ENCODE measurements around the gene DCANP1.
A peak's percentile ranks its signal among the peaks of the same experiment; 100 is the strongest.
"Not testable (repeated sequence)": the region's sequence is repeated elsewhere in the genome, so short reads cannot be mapped to it uniquely, and the experiment has no call there.

Gene DCANP1

GRCh38 chr5:135447298-135447929, at the start of gene DCANP1:
TSS of gene DCANP1 (minus strand) at chr5:135447348. CDS start at chr5:135447108, 240 bp downstream.
- TF ChIP-seq POLR2A (IDR thresholded peaks at IDR 0.05; ENCODE audit: low read length) (no peak), GATA1 (IDR thresholded peaks at IDR 0.05; ENCODE audit: low read depth, low read length) (no peak)
- no peak for DNase-seq

GRCh38 chr5:135495531-135495930, 48.4 kb upstream of the DCANP1 start:
- not testable (repeated sequence) for DNase-seq

DNA sequence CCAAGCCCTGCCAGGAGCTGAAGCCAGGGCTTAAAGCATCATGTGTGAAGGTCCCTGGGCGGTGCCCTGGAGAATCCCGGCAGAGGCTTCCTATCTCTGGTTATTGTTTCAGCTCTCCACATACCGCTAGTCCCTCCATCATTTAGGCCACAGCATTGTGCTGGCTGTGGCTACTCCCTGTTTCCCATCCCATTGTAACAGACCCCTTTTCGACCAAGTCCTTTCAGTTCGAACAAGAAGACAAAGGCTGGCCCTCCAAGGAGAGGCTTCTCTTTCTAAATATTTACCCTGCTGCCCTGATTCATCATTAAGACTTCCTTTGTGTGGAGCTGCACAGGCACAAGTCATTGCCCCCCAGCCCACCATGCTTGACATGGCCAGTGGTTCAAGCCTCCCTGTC, 47.0 kb upstream of the DCANP1 start:
- DNase-seq, result no peak
- TF ChIP-seq POLR2A (IDR thresholded peaks at IDR 0.05; ENCODE audit: low read length), result no peak
- TF ChIP-seq GATA1 (IDR thresholded peaks at IDR 0.05; ENCODE audit: low read depth, low read length), result no peak

- DNase-seq, result no peak
- TF ChIP-seq POLR2A (IDR thresholded peaks at IDR 0.05; ENCODE audit: low read length) (no peak), GATA1 (IDR thresholded peaks at IDR 0.05; ENCODE audit: low read depth, low read length) (no peak)
These were observed 46.4 kb upstream of the DCANP1 start for GRCh38 chr5:135493406-135494180.

DNA sequence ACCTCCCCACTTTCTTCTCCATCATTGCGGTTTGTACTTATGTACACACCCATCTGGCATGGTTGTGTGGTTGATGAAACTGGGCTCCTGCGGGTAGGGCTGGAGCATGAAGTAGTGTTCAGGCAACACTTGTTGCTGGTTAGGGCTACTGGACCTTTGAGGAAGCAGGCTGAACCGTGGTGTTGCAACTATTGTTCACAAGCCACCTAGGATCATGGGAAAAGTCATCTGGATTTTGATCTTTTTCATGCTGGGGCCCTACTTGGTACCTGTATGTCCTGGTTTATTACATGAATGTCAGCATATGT, 45.1 kb upstream of the DCANP1 start:
- TF ChIP-seq GATA1 (IDR thresholded peaks at IDR 0.05; ENCODE audit: low read depth, low read length) (no peak), POLR2A (IDR thresholded peaks at IDR 0.05; ENCODE audit: low read length) (no peak)
- no peak for DNase-seq

- TF ChIP-seq GATA1 (IDR thresholded peaks at IDR 0.05; ENCODE audit: low read depth, low read length), result no peak
- TF ChIP-seq POLR2A (IDR thresholded peaks at IDR 0.05; ENCODE audit: low read length), result no peak
These were observed 44.6 kb upstream of the DCANP1 start for GRCh38 chr5:135491552-135492318.

DNA sequence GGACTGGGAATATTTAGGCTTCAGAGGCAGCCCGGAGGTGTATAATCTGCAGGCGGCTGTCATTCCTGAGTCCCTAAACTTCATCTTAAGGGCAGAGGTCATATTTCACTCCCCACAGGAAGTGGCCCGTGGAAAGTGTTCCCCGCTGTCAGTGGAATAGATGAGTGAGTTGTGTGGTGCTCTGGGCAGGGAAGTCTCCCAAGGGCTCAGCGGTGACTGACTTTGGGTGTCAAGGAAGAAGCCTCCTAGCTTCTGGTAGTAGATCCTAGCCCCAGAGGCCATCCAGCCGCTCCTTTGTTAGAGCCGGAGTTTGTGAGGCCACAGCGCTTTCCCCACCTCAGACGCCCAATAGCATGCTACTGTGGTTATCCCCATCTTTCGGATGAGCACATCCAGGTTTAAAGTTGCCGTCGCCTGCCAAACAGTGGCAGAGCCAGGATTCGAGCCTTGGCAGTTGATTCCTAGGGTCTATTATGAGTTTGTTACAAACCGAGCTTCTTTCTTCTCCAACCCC, 43.9 kb upstream of the DCANP1 start:
- DNase-seq, result no peak

More at GRCh38 chr5:135491552-135492318, 44.6 kb upstream of the DCANP1 start:
- peak; percentile 19 to 68 for DNase-seq

GRCh38 chr5:135490245-135491037, 43.3 kb upstream of the DCANP1 start:
- no peak for DNase-seq
- TF ChIP-seq GATA1 (IDR thresholded peaks at IDR 0.05; ENCODE audit: low read depth, low read length), result no peak
- no peak for TF ChIP-seq POLR2A (IDR thresholded peaks at IDR 0.05; ENCODE audit: low read length)

More for the DNA sequence above, 43.9 kb upstream of the DCANP1 start:
- TF ChIP-seq GATA1 (IDR thresholded peaks at IDR 0.05; ENCODE audit: low read depth, low read length) (no peak), POLR2A (IDR thresholded peaks at IDR 0.05; ENCODE audit: low read length) (no peak)

DNA sequence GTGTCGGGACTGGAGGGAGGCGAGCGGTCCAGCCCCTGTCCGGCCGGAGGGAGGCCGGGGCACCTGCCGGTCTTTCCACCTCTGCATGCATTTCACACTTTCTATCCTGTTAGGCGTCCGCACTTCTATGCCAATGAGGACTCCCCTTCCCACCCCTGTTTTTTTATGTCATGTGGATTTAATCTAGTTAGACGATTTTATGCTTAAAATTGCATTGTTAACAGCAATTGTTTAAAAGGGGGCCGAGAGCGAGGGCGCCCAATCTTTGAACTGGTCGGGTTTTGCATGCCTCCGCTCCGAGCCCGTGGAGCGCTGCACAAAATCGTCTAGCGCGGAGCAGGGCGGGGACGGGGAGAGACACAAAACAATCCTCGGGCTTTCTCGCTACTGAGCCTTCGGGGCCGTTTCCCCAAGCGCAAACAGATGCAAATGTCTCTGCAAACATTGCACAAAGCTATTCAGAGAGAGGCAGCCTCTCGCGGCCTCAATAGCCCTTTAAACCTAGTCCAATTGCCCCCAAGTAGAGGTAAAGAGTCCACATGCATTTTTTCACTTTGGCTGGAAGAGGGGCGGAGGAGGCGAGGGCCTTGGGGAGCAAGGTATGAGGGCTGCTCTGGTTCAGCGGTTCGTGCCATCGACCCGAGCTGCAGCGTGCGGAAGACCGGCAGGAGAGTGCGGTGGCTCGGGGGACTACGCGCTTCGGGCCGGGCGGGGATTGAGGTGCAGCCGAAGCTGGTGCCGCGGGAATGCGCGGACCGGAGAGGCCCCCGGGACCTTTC, 42.5 kb upstream of the DCANP1 start:
- no peak for TF ChIP-seq GATA1 (IDR thresholded peaks at IDR 0.05; ENCODE audit: low read depth, low read length)
- TF ChIP-seq POLR2A (IDR thresholded peaks at IDR 0.05; ENCODE audit: low read length), result no peak
- DNase-seq, result no peak

GRCh38 chr5:135488727-135489465, 41.7 kb upstream of the DCANP1 start:
- TF ChIP-seq POLR2A (IDR thresholded peaks at IDR 0.05; ENCODE audit: low read length) (no peak), GATA1 (IDR thresholded peaks at IDR 0.05; ENCODE audit: low read depth, low read length) (no peak)
- no peak for DNase-seq

DNA sequence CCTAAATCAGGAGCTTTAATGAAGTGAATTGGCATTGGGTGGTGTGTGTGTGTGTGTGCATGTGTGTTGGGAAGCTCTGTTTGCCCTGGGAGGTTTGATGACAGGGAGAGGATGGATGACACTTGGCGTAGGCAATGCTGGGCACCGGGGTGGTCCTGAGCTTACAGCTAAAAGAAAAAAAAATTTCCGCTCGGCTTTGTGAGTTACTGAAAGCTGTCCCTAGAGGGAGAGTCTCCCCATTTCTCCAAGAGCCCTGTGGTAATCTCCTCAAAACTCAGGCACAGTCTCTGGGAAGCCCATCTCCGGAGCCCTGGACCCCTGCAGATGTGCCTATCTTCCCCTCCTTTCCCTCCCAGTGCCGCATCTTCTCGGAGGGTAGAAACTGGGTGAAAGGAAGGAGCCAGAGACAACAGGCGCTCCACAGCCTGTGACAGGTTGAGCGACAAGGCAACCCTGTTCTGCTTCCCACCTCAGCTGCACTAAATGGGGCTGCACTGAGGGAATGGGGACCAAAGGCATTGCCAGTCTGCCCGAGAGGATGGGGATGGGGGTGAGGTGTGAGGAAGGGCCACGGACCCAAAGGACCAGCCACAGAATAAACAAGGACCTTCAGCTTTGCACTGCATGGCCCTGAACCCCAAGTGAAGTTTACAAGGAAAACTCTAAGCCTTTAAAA, 40.8 kb upstream of the DCANP1 start:
- no peak for TF ChIP-seq POLR2A (IDR thresholded peaks at IDR 0.05; ENCODE audit: low read length)
- no peak for TF ChIP-seq GATA1 (IDR thresholded peaks at IDR 0.05; ENCODE audit: low read depth, low read length)
- no peak for DNase-seq

DNA sequence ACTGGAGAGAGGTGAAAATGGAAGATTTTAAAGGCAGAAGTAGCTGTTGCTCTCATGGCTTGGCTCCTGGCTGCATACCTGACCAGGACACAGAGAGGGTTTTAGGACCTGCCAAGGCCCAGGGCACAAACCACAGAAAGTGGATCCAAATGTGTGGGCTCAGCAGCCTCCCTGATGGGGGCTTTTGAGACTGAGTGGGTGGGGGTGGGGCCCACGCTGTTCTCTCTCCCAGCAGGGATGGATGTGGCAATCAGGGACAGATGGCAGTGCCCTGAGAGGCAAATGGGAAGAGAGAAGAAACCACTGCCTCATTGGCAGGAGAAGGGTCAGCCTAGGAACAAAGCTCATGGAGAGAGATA, 39.9 kb upstream of the DCANP1 start:
- no peak for TF ChIP-seq GATA1 (IDR thresholded peaks at IDR 0.05; ENCODE audit: low read depth, low read length)
- TF ChIP-seq POLR2A (IDR thresholded peaks at IDR 0.05; ENCODE audit: low read length), result no peak
- no peak for DNase-seq

All from erythroblast (primary cell).